OCI-LY7 (cell line): Measurements from ENCODE around the gene BCAR3.

Source experiments
- CTCF ChIP-seq: fragments of 200-600 bp; sonication (generic); conservative IDR thresholded peaks from 2 replicates; pipeline ENCODE4 v1.5.1; 2014; ENCODE audit warnings: mild to moderate bottlenecking, antibody characterized with exemption, low read length, moderate library complexity, mixed read lengths
- EZH2phosphoT487 ChIP-seq: fragments of 200-600 bp; sonication (generic); IDR thresholded peaks from 2 replicates; pipeline ENCODE4 v1.6.1; 2018; ENCODE audit warnings: low read depth, borderline replicate concordance, mild to moderate bottlenecking, mixed run types, antibody characterized with exemption, low read length, moderate library complexity, mixed read lengths

- TF ChIP-seq CTCF (no peak), EZH2phosphoT487 (no peak)
These were observed 34.0 kb upstream of the BCAR3 start for GRCh38 chr1:93715529-93716126.
